AG10803 (cell line): ENCODE measurements around the gene JCAD.

ENCODE experiments used
- DNase-seq: peaks from one replicate; pipeline ENCODE4 v3.0.0; 2010; ENCODE audit warnings: low read depth
- H3K4me3 ChIP-seq: 2 replicates; pipeline ENCODE4 v1.5.1; 2011; ENCODE audit warnings: mild to moderate bottlenecking, low read length, control low read depth
- CTCF ChIP-seq: conservative IDR thresholded peaks from 2 replicates; pipeline ENCODE4 v1.5.1; 2011; ENCODE audit warnings: mild to moderate bottlenecking, low read length, control low read depth, inconsistent platforms

The JCAD gene

DNA sequence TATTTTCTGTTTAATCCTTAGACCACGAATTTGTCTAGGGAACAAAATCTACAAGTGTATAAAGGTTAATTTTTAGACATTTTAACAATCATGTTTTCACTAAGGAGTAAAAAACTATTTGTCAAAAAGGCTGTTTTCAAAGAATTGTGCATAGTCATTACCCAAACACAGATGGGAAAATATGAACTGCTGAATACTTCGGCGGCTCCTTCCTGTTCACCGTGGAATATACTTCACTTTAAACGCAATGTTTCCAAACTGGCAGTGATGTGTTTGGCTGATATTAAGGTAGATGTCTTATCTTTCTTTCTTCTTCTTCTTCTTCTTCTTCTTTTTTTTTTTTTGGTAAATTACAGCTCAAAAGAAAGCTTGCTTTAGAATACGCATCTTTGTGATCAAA is 41.4 kb downstream of the JCAD start:
- no peak overlapping the region for H3K4me3 ChIP-seq
- DNase-seq = no peak
- TF ChIP-seq CTCF = no peak

- no peak for TF ChIP-seq CTCF
- no peak overlapping the region for H3K4me3 ChIP-seq
- DNase-seq = no peak
Observed at GRCh38 chr10:30017556-30017955, 41.8 kb downstream of the JCAD start.

GRCh38 chr10:30014511-30014910 is 44.9 kb downstream of the JCAD start:
- TF ChIP-seq CTCF = no peak
- H3K4me3 ChIP-seq = no peak overlapping the region
- no peak for DNase-seq

- no peak for DNase-seq
- TF ChIP-seq CTCF = no peak
- no peak overlapping the region for H3K4me3 ChIP-seq
Observed at GRCh38 chr10:30013757-30014156, 45.6 kb downstream of the JCAD start.

DNA sequence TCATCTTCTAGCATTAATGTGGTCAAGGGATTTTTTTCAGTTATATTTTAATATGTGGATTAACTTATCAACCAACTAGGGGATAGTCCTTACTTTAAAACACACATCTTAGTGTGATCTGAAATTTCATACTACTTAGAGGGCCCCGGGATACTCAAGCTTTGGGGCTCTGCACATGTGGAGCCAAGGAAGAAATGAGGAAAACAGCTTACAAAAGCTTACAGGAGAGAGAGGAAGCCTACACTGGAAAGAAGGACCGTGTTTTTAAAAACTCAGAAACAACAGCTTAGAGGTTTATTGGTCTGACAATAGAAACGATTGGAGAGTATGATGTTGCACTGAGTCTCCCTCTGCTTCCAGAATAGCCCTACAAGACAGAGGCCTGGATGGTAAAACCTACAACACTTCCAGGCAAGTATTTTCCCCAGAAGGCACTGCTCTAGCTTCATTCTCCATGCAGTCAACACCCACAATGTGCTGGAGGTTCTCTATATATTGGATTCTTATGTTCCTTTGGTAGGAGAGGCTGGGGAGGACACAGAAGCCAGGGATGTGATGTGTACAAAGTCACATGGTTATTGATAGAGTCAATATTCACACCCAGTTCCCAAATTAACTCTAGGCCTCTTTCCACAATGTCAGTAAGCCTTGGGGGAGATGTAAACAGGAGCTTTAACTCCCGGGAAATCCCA is 47.3 kb downstream of the JCAD start:
- TF ChIP-seq CTCF = no peak

DNA sequence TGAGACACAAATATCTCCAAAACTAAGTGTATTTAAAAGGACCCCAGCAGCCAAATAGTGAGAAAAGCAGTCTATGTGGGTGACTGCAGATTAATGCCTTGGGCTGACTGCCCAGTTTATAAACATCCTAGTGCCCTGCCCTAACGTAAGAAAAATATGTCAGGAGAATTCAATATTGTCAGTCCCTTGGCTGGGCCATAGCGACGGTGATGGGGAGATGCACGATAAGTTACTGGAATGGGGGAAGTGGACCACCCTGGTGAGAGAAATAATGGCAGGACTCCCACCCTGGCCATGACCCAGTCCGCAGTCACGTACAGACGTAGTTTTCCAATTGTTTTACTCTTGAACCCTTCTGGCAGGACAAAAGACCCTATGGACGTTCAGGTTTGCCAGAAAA is 48.0 kb downstream of the JCAD start:
- no peak for DNase-seq
- TF ChIP-seq CTCF = no peak

More for the DNA sequence above, 47.3 kb downstream of the JCAD start:
- H3K4me3 ChIP-seq = no peak overlapping the region
- DNase-seq = no peak

DNA sequence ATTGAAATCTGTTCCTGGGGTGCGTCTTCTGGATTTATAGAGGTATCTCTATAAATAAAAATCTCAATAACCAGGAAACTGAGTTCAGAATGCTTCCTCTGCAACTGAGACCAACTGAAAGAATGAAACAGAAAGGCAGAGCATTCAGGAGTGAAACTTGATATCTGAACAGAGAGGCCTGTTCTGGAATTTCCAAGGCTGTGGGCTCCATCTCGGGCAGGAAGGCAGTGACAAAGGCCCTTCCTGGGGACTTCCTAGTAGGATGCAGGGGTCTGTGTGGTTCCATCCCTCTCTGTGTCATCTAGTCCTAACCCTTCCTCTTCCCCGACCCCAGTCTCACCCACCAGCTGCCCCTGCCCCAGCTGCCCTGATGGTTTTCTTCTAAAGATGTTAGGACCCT is 52.0 kb downstream of the JCAD start:
- no peak for DNase-seq
- no peak overlapping the region for H3K4me3 ChIP-seq
- TF ChIP-seq CTCF = no peak

More for the DNA sequence above, 48.0 kb downstream of the JCAD start:
- no peak overlapping the region for H3K4me3 ChIP-seq
